HepG2 (cell line): Measurements from ENCODE around the gene MAPK13. TPM values are rescaled to one million over a fixed set of nuclear protein-coding genes. Genes with fewer than 3 reads are reported as not detected.
A peak's percentile ranks its signal among the peaks of the same experiment; 100 is the strongest.

Experiments used
- ADNP ChIP-seq: sonication (generic); formaldehyde crosslinking; IDR thresholded peaks from 2 replicates; pipeline ENCODE4 v1.4.0; 2020; ENCODE audit warnings: missing genetic modification reagents
- BATF2 ChIP-seq: sonication (generic); formaldehyde crosslinking; IDR thresholded peaks from 2 replicates; pipeline ENCODE4 v1.8.0; 2022; ENCODE audit warnings: mild to moderate bottlenecking, missing genetic modification reagents, moderate library complexity
- MXI1 ChIP-seq: IDR thresholded peaks from 3 replicates; pipeline ENCODE4 v1.6.1; 2012; ENCODE audit warnings: low read depth, low read length, inconsistent platforms, borderline replicate concordance
- ONECUT2 ChIP-seq: sonication (generic); formaldehyde crosslinking; IDR thresholded peaks from 2 replicates; pipeline ENCODE4 v1.4.0; 2020; ENCODE audit warnings: missing genetic modification reagents
- PATZ1 ChIP-seq: sonication (generic); formaldehyde crosslinking; IDR thresholded peaks from 2 replicates; pipeline ENCODE4 v1.4.0; 2020; ENCODE audit warnings: missing genetic modification reagents
- PRMT3 ChIP-seq: sonication (generic); formaldehyde crosslinking; IDR thresholded peaks from 2 replicates; pipeline ENCODE4 v1.8.1; 2022; ENCODE audit warnings: low read depth, mild to moderate bottlenecking, moderate library complexity, missing genetic modification reagents, borderline replicate concordance
- RAD21 ChIP-seq: fragments of 450-650 bp; formaldehyde crosslinking; IDR thresholded peaks from 2 replicates; pipeline ENCODE4 v1.5.0; 2020; ENCODE audit warnings: mild to moderate bottlenecking
- SAP130 ChIP-seq: IDR thresholded peaks from 2 replicates; pipeline ENCODE4 v1.6.1; 2016; ENCODE audit warnings: low read depth
- SETDB1 ChIP-seq: sonication (generic); formaldehyde crosslinking; IDR thresholded peaks from 2 replicates; pipeline ENCODE4 v1.5.1; 2020; ENCODE audit warnings: missing genetic modification reagents, mild to moderate bottlenecking, borderline replicate concordance
- TGIF2 ChIP-seq: IDR thresholded peaks from 2 replicates; pipeline ENCODE4 v1.6.1; 2016; ENCODE audit warnings: control low read depth, missing compliant biosample characterization
- ZBTB7B ChIP-seq: sonication (generic); formaldehyde crosslinking; IDR thresholded peaks from 2 replicates; pipeline ENCODE4 v1.4.0; 2020; ENCODE audit warnings: missing genetic modification reagents
- ZFP37 ChIP-seq: sonication (generic); formaldehyde crosslinking; IDR thresholded peaks from 2 replicates; pipeline ENCODE4 v1.4.0; 2020; ENCODE audit warnings: missing genetic modification reagents, borderline replicate concordance
- ZFP62 ChIP-seq: sonication (generic); formaldehyde crosslinking; IDR thresholded peaks from 2 replicates; pipeline ENCODE4 v1.4.0; 2020; ENCODE audit warnings: missing genetic modification reagents
- ZNF24 ChIP-seq: fragments of 450-650 bp; IDR thresholded peaks from 2 replicates; pipeline ENCODE4 v1.6.1; 2017; ENCODE audit warnings: antibody characterized with exemption, mild to moderate bottlenecking
- ZNF34 ChIP-seq: sonication (generic); formaldehyde crosslinking; IDR thresholded peaks from 2 replicates; pipeline ENCODE4 v1.4.0; 2020; ENCODE audit warnings: mild to moderate bottlenecking, missing genetic modification reagents, borderline replicate concordance
- ZNF562 ChIP-seq: sonication (generic); formaldehyde crosslinking; IDR thresholded peaks from 2 replicates; pipeline ENCODE4 v1.8.0; 2022; ENCODE audit warnings: missing genetic modification reagents, borderline replicate concordance
- ZNF609 ChIP-seq: sonication (generic); formaldehyde crosslinking; IDR thresholded peaks from 2 replicates; pipeline ENCODE4 v1.4.0; 2020; ENCODE audit warnings: mild to moderate bottlenecking, missing genetic modification reagents, borderline replicate concordance
- ZNF691 ChIP-seq: sonication (generic); formaldehyde crosslinking; IDR thresholded peaks from 2 replicates; pipeline ENCODE4 v1.4.0; 2020; ENCODE audit warnings: missing genetic modification reagents, low read depth, mild to moderate bottlenecking, borderline replicate concordance
- ZNF703 ChIP-seq: sonication (generic); formaldehyde crosslinking; IDR thresholded peaks from 2 replicates; pipeline ENCODE4 v1.5.1; 2020; ENCODE audit warnings: missing genetic modification reagents, mild to moderate bottlenecking, moderate library complexity, borderline replicate concordance
- ZNF740 ChIP-seq: sonication (generic); formaldehyde crosslinking; IDR thresholded peaks from 2 replicates; pipeline ENCODE4 v1.4.0; 2020; ENCODE audit warnings: missing genetic modification reagents
- ZNF788 ChIP-seq: sonication (generic); formaldehyde crosslinking; IDR thresholded peaks from 2 replicates; pipeline ENCODE4 v1.5.0; 2020; ENCODE audit warnings: mild to moderate bottlenecking, missing genetic modification reagents, borderline replicate concordance
- polyA plus RNA-seq, 8 experiments: library from polyadenylated mRNA; depleted of rRNA in 3 of 8; stranded (reverse) in 7 of 8; unstranded in 1 of 8; fragments of >200 nt; fragmentation: Illumina TruSeq in 4 of 8; extraction: Trizol in 4 of 8; gene quantifications; 2 replicates each; pipeline versions ENCODE4 v1.2.1 to v1.2.3, GENCODE V29; 2011 to 2016; ENCODE audit warnings: low read depth in 4 of 8, missing spikeins in 1 of 8, mixed read lengths in 1 of 8; ENCODE audit not compliant: insufficient read depth in 1 of 8
- total RNA-seq, 5 experiments: library from RNA; depleted of rRNA; stranded (reverse); fragments of >200 nt; fragmentation: Illumina TruSeq; extraction: Trizol; gene quantifications; 2 replicates each; pipeline ENCODE4 v1.2.3, GENCODE V29; 2016; ENCODE audit warnings: low read depth in 1 of 5

MAPK13 gene
- total and polyA plus RNA-seq, 2 of the 13 experiments (the other 11 are each of a cell fraction or from before 2014, with no cell fraction given): 12.7 to 43.4 TPM

GRCh38 chr6:36094753-36095496 is 35.4 kb upstream of the MAPK13 start (continued):
- no peak for TF ChIP-seq ZNF609 (CRISPR knock-in tag)
- peak; percentile 97 for TF ChIP-seq RAD21
- no peak for TF ChIP-seq ZNF740 (CRISPR knock-in tag)
- TF ChIP-seq BATF2 (CRISPR knock-in tag): no peak
- peak; percentile 53; the same call in 1 of the 2 replicates for TF ChIP-seq TGIF2 (CRISPR knock-in tag)
- no peak for TF ChIP-seq PRMT3 (CRISPR knock-in tag)
- no peak for TF ChIP-seq SETDB1
- TF ChIP-seq ONECUT2 (CRISPR knock-in tag): no peak
- no peak for TF ChIP-seq ADNP (CRISPR knock-in tag)
- TF ChIP-seq SAP130 (CRISPR knock-in tag): peak; percentile 58; the same call in 1 of the 2 replicates
- TF ChIP-seq ZNF703: no peak
- TF ChIP-seq ZFP37: no peak
- no peak for TF ChIP-seq ZBTB7B
- TF ChIP-seq ZNF691: no peak
- no peak for TF ChIP-seq ZFP62 (CRISPR knock-in tag)
- TF ChIP-seq ZNF34: no peak
- TF ChIP-seq ZNF562 (CRISPR knock-in tag): no peak
- TF ChIP-seq ZNF788 (CRISPR knock-in tag): peak; percentile 20; the same call in 1 of the 2 replicates
- TF ChIP-seq MXI1: 0 out of 3 replicates have a peak, but pooled peaks have one; percentile 36
- TF ChIP-seq ZNF24: peak; percentile 67
- 0 out of 2 replicates have a peak, but pooled peaks have one; percentile 15 for TF ChIP-seq PATZ1 (CRISPR knock-in tag)
